Stimulated activated CD4-positive, alpha-beta T cell treated with anti-CD3 and anti-CD28 coated beads, Interleukin-2, amount 100 ng/mL, for 24 hours (primary cell): ENCODE results near the gene THAP9.
"Not testable (repeated sequence)": the region's sequence is repeated elsewhere in the genome, so short reads cannot be mapped to it uniquely, and the experiment has no call there.

Experiments
- DNase-seq, 2 donors: peaks; one replicate each; pipeline ENCODE4 v3.0.0-alpha.2; 2020

The THAP9 gene, protein sequence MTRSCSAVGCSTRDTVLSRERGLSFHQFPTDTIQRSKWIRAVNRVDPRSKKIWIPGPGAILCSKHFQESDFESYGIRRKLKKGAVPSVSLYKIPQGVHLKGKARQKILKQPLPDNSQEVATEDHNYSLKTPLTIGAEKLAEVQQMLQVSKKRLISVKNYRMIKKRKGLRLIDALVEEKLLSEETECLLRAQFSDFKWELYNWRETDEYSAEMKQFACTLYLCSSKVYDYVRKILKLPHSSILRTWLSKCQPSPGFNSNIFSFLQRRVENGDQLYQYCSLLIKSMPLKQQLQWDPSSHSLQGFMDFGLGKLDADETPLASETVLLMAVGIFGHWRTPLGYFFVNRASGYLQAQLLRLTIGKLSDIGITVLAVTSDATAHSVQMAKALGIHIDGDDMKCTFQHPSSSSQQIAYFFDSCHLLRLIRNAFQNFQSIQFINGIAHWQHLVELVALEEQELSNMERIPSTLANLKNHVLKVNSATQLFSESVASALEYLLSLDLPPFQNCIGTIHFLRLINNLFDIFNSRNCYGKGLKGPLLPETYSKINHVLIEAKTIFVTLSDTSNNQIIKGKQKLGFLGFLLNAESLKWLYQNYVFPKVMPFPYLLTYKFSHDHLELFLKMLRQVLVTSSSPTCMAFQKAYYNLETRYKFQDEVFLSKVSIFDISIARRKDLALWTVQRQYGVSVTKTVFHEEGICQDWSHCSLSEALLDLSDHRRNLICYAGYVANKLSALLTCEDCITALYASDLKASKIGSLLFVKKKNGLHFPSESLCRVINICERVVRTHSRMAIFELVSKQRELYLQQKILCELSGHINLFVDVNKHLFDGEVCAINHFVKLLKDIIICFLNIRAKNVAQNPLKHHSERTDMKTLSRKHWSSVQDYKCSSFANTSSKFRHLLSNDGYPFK

DNA sequence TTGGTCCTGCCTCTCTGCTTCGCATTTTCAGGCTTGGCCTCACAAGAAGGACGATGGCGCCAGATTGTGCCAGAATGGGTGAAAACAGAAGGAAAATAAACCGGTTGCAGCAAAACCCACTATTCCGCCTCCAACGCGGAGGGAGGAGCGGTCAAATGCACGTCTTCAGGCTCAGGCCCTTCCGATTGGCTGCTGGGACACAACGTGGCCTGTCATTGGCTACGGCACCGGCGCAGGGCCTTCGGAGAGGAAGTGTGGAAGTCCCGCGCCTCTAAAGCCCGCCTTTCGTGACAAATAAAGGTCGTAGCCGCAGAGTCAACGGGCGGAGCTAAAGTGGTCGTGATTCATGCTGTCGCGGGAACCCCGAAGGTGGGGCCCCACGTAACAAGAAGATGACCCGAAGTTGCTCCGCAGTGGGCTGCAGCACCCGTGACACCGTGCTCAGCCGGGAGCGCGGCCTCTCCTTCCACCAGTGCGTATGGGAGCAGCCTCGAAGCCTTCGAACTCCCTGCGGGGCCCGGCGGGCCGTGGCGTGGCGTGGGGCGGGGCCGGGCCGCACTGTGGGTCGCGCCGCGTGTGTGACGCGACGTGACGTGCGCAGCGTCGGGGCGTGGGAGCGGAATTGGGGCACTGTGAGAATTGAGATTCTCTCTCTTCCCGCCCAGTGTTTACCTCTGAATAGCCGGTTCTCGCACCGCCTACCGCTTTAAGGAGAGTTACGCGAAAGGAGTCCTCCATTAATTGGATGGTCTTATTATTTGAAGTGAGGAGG lies at the start of gene THAP9:
TSS of gene THAP9 (plus strand) at position 325 of the 772 bp plus-strand sequence. CDS start at position 393, 68 bp downstream.
- DNase-seq, result peak; percentile 96 to 97

DNA sequence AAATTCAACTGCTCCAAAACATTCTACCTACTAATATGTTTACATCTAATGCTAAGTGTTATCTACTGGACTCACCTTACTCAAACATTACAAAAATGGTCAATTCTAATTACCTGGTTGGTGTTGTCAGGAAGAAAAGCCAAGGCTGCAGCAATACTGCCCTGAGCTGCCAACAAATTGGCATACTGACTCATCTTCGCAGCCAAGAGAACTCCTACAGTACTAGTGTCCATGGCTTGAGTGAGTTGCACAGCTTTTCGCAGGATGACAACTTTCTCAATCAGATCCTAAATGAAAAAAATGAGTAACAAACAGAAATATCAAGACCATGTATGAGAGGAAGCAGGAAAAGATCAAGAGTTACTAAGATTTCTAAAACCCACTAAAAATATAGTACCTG lies 49.2 kb upstream of the THAP9 start:
- DNase-seq, result no peak

DNA sequence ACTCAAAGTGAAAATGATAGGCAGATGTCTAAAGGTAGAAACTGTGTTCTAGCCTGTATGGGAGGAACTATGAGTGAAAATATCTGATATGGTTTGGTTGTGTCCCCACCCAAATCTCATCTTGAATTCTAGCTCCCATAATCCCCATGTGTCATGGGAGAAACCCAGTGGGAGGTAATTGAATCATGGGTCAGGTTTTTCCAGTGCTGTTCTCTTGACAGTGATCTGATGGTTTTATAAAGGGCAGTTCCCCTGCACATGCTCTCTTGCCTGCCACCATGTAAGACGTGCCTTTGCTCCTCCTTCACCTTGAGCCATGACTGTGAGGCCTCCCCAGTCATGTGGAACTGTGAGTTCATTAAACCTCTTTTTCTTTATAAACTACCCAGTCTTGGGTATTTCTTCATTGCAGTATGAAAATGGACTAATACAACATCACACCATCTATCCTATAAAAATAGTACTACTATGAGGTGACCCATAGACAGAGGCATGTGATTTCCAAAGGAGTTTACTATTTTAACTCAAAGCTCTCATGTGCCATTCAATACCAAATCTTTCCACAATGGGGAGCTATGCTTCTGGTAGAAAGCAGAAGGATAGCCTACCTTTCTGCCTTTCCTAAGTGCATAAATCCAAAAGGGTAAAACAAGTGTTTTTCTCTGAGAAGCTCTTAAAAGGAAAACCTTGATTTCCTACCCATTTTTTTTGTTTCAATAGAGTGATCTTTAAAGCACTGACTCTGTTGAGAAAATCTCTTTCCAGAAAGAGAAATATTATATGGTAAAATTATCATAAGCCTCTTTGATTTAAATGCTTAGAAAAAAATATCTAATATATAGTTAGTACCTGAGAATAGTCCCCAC lies 48.4 kb upstream of the THAP9 start:
- no peak for DNase-seq

DNA sequence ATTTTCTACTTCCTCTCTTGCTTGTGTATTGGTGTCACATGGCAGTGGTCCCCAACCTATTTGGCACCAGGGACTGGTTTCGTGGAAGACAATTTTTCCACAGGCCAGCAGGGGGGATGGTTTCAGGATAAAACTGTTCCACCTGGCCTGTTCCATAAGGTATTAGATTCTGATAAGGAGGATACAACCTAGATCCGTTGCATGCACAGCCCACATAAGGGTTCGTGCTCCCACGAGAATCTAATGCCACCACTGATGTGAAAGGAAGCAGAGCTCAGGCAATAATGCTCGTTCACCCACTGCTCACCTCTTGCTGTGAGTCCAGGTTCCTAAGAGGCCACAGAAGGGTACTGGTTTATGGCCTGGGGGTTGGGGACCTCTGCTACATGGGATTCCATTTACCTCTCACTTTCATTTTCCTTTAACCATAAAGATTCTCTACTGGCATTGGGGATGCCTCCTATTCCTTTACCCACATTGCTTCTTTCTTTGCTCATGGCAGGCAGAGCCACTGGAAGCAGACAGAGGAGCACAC lies 47.7 kb upstream of the THAP9 start:
- no peak for DNase-seq

DNA sequence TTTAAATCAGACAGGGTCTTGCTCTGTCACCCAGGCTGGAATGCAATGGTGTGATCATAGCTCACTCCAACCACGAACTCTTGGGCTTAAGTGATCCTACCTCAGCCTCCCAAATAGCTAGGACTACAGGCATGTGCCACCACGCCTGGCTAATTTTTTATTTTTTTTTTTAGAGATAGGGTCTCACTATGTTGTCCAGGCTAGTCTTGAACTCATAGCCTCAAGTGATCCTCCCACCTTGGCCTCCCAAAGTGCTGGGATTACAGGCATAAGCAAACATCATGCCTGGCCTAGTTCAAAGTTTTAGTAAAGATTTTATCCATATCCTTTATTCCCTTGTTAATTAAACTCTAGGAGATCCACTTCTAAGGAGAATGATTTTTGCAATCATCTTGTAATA lies 40.0 kb upstream of the THAP9 start:
- not testable (repeated sequence) for DNase-seq

DNA sequence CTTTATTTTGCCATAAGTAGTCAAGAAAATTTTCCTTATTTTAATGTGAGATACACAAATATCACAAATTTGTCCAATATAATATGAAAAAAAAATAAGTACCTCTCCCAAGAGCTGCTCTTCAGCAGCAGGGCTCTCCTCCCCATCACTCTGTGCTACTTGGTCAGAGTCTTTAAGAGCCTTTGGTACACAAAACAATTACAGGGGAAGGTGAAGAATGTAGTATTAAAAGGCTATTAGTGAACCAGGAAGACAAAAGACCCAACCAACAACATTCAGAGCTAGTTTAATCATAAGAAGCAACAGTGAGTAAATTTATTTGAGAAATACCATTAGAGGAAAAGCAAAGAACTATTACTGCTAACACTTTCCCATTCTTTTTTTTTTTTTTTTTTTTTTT lies 39.0 kb upstream of the THAP9 start:
- DNase-seq, result no peak

DNA sequence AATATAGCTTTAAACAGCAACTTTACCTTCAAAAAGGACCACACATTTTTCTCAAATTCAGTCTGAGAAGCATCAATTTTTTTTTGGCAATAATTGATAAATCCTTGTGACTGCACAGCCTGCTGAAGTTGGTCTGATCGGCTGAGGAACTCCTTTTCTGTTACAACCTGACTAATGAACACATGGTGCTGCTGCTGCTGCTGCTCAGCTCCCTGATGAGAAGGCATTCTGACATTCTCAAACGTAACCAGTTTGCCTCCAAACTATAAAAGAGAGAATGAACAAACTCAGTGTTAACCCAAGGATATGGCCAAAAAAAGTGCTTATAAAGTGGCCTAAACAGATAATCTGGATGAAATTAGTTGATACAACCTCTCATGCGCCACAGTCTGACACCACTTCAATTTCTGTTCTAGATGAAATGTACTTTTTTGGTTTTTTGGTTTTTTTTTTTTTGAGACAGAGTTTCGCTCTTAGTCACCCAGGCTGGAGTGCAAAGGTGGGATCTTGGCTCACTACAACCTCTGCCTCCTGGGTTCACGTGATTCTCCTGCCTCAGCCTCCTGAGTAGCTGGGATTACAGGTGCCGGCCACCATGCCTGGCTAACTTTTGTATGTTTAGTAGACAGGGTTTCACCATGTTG lies 36.1 kb upstream of the THAP9 start:
- no peak for DNase-seq

DNA sequence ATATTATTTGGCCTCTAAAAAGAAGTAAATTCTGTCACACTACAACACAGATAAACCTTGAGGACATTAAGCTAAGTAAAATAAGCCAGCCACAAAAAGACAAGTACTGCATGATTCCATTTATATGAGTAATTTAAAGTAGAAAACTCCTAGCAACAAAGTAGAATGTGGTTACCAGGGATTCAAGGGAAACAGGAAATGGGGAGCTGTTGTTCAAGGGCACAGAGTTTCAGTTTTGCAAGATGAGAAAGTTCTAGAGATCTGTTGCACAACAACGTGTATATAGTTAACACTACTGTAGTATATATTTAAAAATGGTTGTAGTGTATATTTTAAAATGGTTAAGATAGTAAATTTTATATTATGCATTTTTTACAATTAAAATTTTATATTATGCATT lies 34.9 kb upstream of the THAP9 start:
- DNase-seq, result no peak

DNA sequence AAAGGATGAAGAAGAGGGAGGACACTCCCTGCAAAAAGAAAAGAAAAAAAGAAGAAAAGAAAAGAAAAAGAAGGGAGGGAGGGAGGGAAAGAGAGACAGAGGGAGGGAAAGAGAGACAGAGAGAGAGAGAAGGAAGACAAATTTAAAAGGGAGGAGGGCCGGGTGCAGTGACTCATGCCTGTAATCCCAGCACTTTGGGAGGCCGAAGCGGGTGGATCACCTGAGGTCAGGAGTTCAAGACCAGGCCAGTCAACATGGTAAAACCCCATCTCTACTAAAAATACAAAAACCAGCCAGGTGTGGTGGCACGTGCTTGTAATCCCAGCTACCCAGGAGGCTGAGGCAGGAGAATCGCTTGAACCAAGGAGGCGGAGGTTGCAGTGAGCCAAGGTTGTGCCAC lies 34.5 kb upstream of the THAP9 start:
- peak in 1 of 2 donors; percentile 6 for DNase-seq

DNA sequence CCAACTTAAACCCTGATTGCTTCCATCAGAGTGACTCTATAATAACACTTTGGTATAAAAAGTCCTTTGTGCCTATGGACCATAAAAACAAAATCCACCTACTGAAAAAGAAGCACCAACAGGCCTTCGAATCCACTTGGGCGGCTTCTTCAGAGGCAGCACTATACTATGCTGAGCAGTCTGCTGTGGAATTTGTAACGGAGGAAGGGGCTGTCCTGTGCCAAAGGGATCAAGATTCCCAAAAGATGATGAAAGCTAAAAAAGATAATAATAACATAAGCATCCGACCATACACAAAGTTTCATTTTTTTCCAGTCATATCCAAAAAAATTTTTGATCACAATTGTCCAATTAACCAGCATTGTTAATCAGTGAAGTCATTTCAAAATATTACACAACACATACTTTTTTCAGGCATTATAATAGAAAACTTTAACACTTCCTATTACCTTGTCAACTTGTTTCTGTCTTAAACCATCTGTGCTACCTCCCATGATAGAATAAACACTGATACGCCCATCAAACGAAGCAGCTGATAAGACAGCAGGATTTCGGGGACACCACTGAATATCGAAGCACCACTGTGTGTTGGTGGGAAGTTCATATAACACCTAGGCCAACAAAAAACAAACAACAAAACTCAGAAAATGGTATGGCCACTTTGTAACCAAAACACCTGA lies 33.7 kb upstream of the THAP9 start:
- no peak for DNase-seq

DNA sequence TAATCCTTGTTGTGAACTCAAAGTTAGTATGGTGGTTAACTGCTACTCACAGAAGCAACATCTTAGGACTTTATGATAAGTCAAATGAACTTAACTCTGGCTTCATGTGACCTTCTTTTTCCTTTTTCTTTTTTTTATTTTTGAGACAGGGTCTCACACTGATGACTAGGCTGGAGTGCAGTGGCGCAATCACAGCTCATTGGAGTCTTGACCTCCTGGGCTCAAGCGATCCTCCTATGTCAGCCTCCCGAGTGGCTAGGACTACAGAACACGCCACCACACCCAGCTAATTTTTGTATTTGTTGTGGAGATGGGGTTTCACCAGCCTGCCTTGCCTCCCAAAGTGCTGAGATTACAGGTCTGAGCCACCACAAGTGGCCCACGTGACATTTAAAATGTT lies 32.0 kb upstream of the THAP9 start:
- DNase-seq, result no peak

DNA sequence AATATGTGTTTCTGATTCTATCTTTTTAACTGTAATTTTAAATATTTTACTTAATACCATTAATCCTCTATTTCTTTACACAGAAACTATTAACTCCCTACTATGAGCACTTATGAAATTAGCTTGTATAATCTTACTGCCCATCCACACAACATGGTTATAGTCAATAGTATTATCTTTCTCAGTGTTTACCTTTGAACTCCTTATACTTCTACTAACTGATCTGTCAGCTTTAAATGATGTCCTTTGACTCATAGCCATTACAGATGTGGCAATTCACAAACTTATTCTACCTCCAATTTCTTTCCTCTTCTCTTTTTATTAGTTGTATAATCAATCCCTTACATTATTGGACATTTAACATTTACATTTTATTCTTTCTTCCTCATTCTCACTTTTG lies 15.1 kb upstream of the THAP9 start:
- no peak for DNase-seq

DNA sequence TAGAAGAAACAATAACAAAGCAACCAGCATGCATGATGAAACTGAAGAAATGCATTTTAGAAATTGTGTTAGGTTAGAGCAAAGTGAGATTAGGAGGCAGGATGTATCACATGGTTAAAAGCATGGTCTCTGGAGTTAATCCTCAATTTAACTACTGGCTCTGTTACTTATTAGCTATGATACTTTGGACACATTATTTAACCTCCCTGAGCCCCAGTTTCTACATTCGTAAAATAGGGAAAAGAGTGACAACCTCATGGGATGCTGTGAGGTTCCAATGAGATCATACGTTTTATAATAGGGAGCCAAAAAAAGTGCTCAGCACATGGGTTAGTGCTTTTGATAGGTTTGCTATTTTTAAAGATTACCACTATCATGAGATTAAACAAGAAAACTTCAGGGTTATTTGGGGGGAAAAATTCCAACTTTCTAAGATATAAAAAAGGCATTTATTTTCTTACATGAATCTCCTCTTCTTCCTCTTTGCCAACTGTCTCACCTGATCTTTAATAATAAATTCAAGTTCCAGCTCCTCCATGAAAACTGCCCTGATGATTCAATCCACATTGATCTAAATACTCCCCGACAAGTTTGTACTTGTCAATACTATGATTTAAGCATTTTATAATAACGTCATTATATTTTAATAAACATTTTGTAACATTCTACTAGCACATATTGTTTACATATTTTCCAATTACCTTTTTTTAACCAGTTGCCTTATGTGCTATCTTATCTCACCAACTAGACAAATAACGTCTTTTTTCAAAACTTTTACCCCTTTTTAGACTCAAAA lies 14.2 kb upstream of the THAP9 start:
- no peak for DNase-seq

DNA sequence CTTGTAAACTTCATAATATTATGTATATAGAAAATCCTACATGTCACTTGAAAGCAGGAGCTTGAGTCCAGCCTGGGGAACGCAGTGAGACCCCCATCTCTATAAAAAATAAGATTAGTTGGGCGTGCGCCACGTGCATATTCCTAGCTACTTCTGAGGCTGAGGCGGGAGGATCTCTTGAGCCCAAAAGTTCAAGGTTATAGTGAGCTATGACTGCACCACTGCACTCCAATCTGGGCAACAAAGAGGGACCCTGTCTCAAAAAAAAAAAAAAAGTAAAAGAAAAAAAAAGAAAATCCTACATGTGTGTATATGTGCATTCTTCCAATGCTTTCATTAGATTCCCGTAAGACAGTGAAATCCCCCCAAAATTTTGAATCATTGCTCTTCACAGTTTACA lies 11.2 kb upstream of the THAP9 start:
- DNase-seq, result no peak

DNA sequence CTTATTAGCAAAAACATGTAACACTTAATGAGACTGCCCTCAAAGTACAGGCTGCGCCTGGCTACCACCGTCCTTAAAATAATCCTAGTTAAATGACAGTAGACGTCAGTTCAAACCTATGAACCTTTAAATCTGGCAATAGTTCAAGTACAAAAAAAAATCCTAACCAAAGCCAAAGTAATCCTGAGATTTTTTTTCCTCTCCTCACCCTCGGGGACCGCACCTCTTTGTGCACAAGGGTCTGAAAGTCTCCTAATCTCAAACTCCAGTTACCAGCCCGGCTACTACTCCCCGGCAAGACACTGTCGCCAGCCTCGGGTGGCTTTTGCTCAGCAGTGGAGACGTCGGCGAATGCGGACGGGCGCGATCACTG lies 10.0 kb upstream of the THAP9 start:
- no peak for DNase-seq

DNA sequence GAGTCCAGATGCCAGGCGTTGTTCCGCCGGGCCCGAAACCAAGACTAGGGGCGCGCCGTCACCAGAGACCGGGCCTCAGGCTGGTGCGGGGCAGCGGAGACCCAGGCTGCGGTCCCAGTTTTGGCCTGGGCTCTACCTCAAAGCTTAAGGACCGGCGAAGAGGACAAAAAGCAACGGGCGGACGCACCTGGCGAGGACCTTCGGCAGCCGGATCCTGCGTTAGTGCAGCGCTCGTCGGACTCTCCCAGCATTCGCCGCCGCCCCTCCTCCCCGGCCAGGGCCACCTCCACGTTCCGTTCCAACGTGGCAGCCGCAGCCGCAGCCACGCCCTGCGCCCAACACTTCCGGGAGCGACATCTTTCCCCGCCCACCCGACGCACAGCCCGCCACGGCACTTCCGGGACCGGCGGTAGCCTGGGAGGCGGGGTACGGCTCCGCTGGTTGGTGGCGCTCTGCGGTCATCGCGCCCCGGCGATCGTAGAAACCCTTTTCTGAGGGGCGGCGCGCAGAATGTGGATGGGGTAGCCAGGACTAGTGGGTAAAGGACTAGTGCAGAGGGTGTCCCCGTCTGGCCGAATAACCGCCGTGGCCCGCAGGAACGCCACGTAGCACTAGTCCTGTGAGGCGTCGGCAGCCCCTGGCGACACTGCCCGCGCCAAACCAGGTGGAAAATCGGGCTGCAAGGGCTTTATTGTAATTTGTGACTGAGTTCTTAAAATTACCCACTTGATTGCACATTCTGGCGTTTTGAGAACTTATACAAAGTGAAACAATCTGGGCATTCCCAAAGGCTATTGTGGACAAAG lies 9.4 kb upstream of the THAP9 start, which contains the start of gene SEC31A:
TSS of gene SEC31A (minus strand) at position 253 of the 806 bp plus-strand sequence. CDS start 9,217 bp downstream, outside the sequence.
- peak; percentile 97 to 98 for DNase-seq

DNA sequence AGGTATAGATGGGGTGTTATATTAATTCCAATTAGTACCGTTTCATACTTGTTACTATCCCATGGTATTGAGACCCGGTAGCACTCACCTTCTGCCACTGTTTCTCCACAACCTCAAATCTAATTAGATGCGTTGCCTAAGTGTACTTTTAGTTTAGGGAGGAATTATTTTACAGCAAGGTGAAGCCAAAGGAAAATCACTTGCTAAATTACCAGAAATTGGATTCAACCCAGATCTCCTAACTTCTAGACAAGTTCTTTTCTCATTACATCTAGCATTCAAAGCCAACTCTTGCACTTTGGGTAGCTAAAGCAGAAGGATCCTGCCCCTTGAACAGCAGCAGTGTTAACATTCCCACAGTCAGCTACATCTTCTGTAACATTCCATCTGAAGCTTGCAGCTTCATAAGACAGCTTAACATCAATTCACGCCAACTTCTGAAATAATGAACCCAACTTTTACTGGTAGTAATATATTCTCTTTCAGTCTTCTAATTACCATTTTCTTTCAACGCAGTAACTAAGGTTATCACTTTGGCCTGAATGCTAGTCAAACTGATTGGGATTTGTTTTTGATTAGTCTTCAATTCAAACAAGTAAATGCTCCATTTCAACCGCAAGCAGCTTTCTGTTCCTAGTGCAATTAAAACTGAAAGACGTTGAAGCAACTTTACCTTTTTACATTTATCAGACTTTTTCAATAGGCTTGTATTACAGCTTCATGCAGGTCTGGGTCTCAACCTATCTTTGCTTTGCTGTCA lies 8.6 kb upstream of the THAP9 start:
- no peak for DNase-seq

DNA sequence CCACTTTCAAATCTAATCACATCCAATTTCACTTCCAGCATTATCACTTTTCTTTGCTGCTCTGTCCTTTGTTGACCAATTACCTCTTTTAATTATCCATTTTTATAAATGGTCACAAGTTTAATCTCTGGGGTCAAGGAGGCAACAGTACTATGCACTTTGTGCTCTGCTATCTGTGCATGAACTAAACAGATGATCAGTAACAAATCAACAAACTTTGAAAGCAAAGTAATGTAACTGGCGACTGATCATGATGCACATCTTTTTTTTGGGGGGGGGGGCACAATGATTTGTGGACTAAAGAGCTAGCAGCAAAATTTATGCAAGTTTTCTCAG lies 8.1 kb upstream of the THAP9 start:
- DNase-seq, result no peak
